Kidney (tissue), 14 donors: Measurements from ENCODE around the gene BIRC5. TPM values are rescaled to one million over a fixed set of nuclear protein-coding genes. Genes with fewer than 3 reads are reported as not detected.

Experiments
- DNase-seq, 5 donors: peaks; one replicate each; pipeline ENCODE4 v3.0.0-alpha.2; 2013 to 2020
- FAIRE-seq: peaks from 2 replicates; lab custom pipeline; 2012; peaks lifted over from hg19 to GRCh38; lab: Jason Lieb, UNC
- H3K27ac ChIP-seq, 2 donors: one replicate each; pipeline ENCODE4 v1.7.0; 2013; ENCODE audit warnings: low read depth in 2 of 2, low read length in 2 of 2, inconsistent platforms in 1 of 2
- H3K27me3 ChIP-seq: one replicate; pipeline ENCODE4 v1.7.1; 2013; ENCODE audit warnings: low read length, inconsistent platforms; ENCODE audit not compliant: control insufficient read depth, insufficient read depth
- H3K36me3 ChIP-seq, 3 donors: one replicate each; pipeline versions ENCODE4 v1.7.0 to v1.7.1; 2013; ENCODE audit warnings: low read length in 3 of 3, control low read depth in 1 of 3, inconsistent platforms in 1 of 3; ENCODE audit not compliant: insufficient read depth in 3 of 3, control insufficient read depth in 2 of 3
- H3K4me1 ChIP-seq, 3 donors: one replicate each; pipeline versions ENCODE4 v1.7.0 to v1.7.1; 2013; ENCODE audit warnings: low read length in 3 of 3, inconsistent platforms in 1 of 3, low read depth in 1 of 3; ENCODE audit not compliant: control insufficient read depth in 2 of 3, insufficient read depth in 2 of 3
- H3K4me3 ChIP-seq, 3 donors: one replicate each; pipeline versions ENCODE4 v1.7.0 to v1.8.1; 2013; ENCODE audit warnings: low read length in 3 of 3, control low read depth in 1 of 3, inconsistent platforms in 1 of 3
- H3K9ac ChIP-seq, 3 donors: one replicate each; pipeline versions ENCODE4 v1.7.0 to v1.7.1; 2013; ENCODE audit warnings: low read length in 3 of 3, control low read depth in 1 of 3, inconsistent platforms in 1 of 3
- H3K9me3 ChIP-seq, 3 donors: one replicate each; pipeline versions ENCODE4 v1.7.0 to v1.7.1; 2013; ENCODE audit warnings: low read length in 3 of 3, control low read depth in 1 of 3, inconsistent platforms in 1 of 3; ENCODE audit not compliant: control insufficient read depth in 2 of 3, insufficient read depth in 1 of 3
- intact Hi-C: fragments of 100-400 bp; cut with DNase I; formaldehyde crosslinking; loops from one replicate; pipeline ENCODE4 v1.11.1; 2022
- polyA plus RNA-seq: library from polyadenylated mRNA; stranded (reverse); fragments of 350-450 nt; fragmentation: Illumina TruSeq; extraction: RNeasy Lipid Tissue Mini Kit (QIAGEN cat#74804); gene quantifications from one replicate; pipeline ENCODE4 v1.2.3, GENCODE V29; 2014; ENCODE audit warnings: low read depth, low replicate concordance; ENCODE audit not compliant: insufficient read depth
- total RNA-seq: library from RNA; stranded (reverse); fragmentation: NEBNext Ultra II Directional; extraction: Animal tissue kit (Norgen Biotek cat#: 25700); gene quantifications from one replicate; pipeline ENCODE4 v1.2.1, GENCODE V29; 2021
- TF ChIP-seq, protein P1 (sequence below): IDR thresholded peaks from 3 replicates; pipeline ENCODE4 v1.5.1; 2012; ENCODE audit warnings: mild to moderate bottlenecking, moderate library complexity, borderline replicate concordance; ENCODE audit not compliant: insufficient read depth; ENCODE audit errors: extremely low read depth
- donor health status: control.
- donor health status: control.
- donor health status: control.
- donor health status: control.
- donor health status: control.
- donor health status: DM: yes; HTN: yes; CAD: no.
- donor health status: Normal renal cell carcinoma (clear cell type).

Gene BIRC5
- total and polyA plus RNA-seq, 2 donors from 2014 or later: 0.26 to 1.7 TPM

DNA sequence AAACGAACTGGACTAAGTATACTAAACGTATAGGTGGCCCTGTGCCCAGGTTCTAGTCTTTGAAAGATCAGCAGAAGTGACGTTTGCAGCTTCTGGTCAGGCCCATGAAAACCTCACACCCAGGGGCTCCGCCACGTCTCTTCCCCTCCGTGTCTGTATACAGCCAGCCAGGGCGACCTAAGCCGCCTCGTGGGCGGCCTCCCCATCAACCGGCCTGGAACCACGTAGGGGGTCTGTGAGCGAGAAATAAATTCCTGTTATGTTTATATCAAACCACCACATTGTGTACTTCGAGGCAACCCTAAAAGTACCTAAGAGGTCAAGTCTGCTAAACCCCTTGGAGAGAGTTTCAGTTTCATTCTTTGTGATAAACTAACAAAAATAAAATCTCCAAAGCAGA is 34.0 kb upstream of the BIRC5 start:
- intact Hi-C loops: no loop called here
- Histone ChIP-seq H3K4me3 (peak overlapping the region in 1 of 3 donors; percentile 35), H3K4me1 (peaks cover 0 to 45% (median 31%) of the 10 kb centered on the region in 3 donors), H3K27me3 (no peaks in the 10 kb centered on the region), H3K36me3 (no peaks in the 10 kb centered on the region), H3K9ac (peak overlapping the region in 1 of 3 donors; percentile 34), H3K9me3 (no peaks in the 10 kb centered on the region), H3K27ac (peak overlapping the region; percentile 76 to 82)
- TF ChIP-seq, protein P1, sequence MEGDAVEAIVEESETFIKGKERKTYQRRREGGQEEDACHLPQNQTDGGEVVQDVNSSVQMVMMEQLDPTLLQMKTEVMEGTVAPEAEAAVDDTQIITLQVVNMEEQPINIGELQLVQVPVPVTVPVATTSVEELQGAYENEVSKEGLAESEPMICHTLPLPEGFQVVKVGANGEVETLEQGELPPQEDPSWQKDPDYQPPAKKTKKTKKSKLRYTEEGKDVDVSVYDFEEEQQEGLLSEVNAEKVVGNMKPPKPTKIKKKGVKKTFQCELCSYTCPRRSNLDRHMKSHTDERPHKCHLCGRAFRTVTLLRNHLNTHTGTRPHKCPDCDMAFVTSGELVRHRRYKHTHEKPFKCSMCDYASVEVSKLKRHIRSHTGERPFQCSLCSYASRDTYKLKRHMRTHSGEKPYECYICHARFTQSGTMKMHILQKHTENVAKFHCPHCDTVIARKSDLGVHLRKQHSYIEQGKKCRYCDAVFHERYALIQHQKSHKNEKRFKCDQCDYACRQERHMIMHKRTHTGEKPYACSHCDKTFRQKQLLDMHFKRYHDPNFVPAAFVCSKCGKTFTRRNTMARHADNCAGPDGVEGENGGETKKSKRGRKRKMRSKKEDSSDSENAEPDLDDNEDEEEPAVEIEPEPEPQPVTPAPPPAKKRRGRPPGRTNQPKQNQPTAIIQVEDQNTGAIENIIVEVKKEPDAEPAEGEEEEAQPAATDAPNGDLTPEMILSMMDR: no peak
- FAIRE-seq (no peak), DNase-seq (no peak)

DNA sequence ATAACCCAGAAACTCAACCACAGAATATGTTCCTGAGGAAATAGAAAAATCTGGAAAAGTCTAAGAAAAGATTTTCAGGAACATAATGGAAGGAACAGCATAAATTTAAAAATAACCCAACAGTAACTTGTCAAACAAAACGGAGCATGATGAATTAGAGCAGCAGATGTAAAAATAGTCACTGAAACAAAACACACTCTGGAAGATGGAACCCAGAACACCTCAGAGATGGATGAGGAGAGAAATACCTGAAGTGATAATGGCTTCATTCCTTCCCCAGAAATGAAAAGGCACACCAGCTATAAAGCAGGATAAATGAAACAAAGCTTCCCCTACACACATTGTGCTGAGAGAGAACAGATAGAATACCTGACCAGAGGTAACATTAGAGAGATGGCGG is 33.5 kb upstream of the BIRC5 start:
- intact Hi-C loops: no loop called here
- Histone ChIP-seq H3K27ac (peak overlapping the region in 1 of 2 donors; percentile 82), H3K4me1 (peaks cover 0 to 41% (median 27%) of the 10 kb centered on the region in 3 donors), H3K9ac (no peak overlapping the region), H3K36me3 (no peaks in the 10 kb centered on the region), H3K27me3 (no peaks in the 10 kb centered on the region), H3K4me3 (no peak overlapping the region), H3K9me3 (no peaks in the 10 kb centered on the region)
- TF ChIP-seq, protein P1: no peak
- FAIRE-seq (no peak), DNase-seq (no peak)

DNA sequence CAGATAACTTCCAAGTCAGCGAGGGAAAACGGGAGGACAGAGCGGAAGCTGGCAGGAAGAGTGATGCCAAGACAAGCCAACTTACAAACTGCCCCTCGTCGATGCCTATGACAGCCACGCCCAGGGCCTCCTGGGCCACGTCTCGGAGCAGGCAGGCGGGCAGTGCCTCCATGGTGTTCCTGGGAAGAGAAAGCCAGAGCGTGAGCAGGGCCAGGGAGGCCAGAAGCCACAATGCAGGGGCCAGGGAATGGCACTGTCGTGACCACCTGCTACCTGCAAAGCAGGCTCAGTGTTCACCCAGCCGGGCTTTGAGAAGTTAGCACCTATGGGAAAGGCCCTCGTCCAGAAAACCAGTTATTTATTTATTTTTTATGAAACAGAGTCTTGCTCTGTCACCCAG is 31.5 kb upstream of the BIRC5 start:
- no peak overlapping the region for H3K4me3 ChIP-seq
- TF ChIP-seq, protein P1: no peak
- peaks cover 0 to 24% (median 18%) of the 10 kb centered on the region in 3 donors for H3K4me1 ChIP-seq
- no peak overlapping the region for H3K9ac ChIP-seq
- no peak overlapping the region for H3K27ac ChIP-seq
- no peaks in the 10 kb centered on the region for H3K9me3 ChIP-seq
- intact Hi-C loops: no loop called here
- H3K27me3 ChIP-seq: no peaks in the 10 kb centered on the region
- DNase-seq: no peak
- H3K36me3 ChIP-seq: no peaks in the 10 kb centered on the region
- FAIRE-seq: no peak

DNA sequence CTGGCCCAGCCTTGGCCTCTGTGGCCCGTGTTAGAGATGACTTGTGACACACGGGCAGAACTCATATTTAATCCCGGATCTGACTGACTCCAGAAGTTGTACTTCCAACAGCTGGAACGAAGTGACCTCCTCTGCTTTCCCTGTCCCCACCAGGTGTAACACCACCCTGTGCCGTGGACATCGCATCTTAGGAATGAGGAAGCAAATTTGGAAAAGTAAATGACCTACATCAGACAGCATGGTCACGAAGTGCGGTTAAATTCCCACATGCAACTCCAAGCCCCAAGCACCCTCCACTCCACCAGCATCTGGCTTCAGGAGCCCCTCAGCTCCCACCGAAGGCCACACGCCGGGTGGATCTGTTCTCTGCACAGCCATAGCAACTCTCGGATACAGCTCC is 30.1 kb upstream of the BIRC5 start:
- intact Hi-C loops: no loop called here
- H3K4me1 ChIP-seq: peaks cover 0 to 20% (median 20%) of the 10 kb centered on the region in 3 donors

More for the DNA sequence above, 30.1 kb upstream of the BIRC5 start:
- no peak for FAIRE-seq
- DNase-seq: no peak
- Histone ChIP-seq H3K27me3 (no peaks in the 10 kb centered on the region), H3K27ac (peak overlapping the region; percentile 75 to 86), H3K9ac (peak overlapping the region in 1 of 3 donors; percentile 56), H3K4me3 (no peak overlapping the region), H3K9me3 (no peaks in the 10 kb centered on the region), H3K36me3 (no peaks in the 10 kb centered on the region)
- TF ChIP-seq, protein P1: no peak
